C4-2B (cell line): ENCODE data around the gene BCR.

ENCODE experiments used
- ZFX ChIP-seq: fragments of 450-650 bp; IDR thresholded peaks from 2 replicates; pipeline ENCODE4 v1.6.1; 2017
- TF ChIP-seq, protein P1 (sequence below): fragments of 450-650 bp; conservative IDR thresholded peaks from 2 replicates; pipeline ENCODE4 v1.5.1; 2017; ENCODE audit warnings: mild to moderate bottlenecking

DNA sequence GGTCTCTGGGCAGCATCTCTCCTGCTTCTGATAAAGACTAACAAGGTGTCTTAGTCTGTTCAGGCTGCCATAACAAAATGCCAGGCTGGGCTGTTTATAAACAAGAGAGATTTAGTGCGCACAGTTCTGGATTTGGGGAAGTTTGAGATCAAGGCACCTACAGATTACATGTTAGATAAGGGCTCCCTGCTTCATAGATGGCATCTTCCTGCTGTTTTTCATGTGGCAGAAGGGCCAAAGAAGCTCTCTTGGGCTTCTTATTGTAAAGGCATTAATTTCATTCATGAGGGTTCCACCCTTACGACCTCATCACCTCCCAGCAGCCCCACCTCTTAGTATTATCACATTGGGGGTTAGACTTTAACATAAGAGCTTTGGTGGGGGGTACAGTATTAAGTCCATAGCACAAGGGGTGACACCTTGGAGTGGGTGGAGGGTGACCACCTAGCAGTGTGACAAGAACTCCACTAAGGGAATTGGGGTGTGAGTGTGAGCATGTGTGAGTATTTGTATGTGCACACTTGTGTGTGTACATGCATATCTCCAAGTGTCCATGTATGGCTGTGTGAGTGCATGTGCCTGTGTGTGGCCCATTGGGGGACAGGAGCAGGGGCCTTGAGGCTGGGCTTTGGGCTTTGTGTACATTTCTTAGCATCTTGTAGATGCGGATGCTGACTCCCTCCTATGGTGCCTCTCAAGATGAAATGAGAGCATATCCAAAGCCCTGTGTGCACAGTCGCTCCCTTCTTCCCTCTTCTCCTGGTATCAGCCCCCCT lies 42.7 kb downstream of the BCR start:
- TF ChIP-seq, protein P1, sequence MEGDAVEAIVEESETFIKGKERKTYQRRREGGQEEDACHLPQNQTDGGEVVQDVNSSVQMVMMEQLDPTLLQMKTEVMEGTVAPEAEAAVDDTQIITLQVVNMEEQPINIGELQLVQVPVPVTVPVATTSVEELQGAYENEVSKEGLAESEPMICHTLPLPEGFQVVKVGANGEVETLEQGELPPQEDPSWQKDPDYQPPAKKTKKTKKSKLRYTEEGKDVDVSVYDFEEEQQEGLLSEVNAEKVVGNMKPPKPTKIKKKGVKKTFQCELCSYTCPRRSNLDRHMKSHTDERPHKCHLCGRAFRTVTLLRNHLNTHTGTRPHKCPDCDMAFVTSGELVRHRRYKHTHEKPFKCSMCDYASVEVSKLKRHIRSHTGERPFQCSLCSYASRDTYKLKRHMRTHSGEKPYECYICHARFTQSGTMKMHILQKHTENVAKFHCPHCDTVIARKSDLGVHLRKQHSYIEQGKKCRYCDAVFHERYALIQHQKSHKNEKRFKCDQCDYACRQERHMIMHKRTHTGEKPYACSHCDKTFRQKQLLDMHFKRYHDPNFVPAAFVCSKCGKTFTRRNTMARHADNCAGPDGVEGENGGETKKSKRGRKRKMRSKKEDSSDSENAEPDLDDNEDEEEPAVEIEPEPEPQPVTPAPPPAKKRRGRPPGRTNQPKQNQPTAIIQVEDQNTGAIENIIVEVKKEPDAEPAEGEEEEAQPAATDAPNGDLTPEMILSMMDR = no peak
- no peak for TF ChIP-seq ZFX
